Pulmonary artery endothelial cell (primary cell): ENCODE data around the gene MEIOSIN. TPM values are rescaled to one million over a fixed set of nuclear protein-coding genes. Genes with fewer than 3 reads are reported as not detected.
"Not testable (repeated sequence)": the region's sequence is repeated elsewhere in the genome, so short reads cannot be mapped to it uniquely, and the experiment has no call there.

Source experiments
- DNase-seq: peaks from one replicate; pipeline ENCODE4 v3.0.0-alpha.2; 2011; ENCODE audit warnings: low read depth, low spot score
- total RNA-seq: library from RNA; depleted of rRNA; stranded (reverse); fragments of >200 nt; gene quantifications from 2 replicates; pipeline ENCODE4 v1.2.3, GENCODE V29; 2014

MEIOSIN gene, protein sequence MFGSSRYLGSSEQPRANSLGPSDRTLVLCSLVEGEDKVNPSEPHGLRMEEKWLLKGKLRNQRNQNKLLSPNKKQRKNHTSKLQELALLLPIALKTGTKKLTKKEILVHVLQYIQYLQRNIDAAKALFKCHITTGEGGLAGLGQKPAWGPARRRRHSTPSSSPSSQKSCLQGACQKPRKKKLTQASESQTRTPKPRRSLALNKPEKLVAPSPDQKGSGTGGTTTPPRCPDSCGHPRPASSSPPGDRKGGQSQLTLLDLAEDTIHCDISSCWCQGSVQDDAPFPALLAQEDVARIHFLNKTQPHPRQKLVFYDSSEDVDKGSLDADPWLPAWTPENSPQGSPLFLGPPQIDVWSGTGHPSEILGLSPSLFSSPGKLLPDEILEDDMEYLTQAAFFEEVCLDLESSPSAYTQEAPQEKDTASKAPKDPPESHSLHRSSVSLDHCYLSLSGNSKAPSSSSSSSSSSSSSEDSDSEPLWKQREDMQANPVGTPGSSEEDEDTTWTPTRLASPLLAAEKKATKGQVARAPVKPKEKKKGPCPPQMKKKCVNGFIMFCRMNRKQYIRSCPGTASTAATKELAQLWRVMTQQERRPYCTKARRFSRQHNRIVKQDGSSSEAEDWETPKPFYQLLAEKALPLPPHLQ
- total RNA-seq, result not detected in 2 replicates

DNA sequence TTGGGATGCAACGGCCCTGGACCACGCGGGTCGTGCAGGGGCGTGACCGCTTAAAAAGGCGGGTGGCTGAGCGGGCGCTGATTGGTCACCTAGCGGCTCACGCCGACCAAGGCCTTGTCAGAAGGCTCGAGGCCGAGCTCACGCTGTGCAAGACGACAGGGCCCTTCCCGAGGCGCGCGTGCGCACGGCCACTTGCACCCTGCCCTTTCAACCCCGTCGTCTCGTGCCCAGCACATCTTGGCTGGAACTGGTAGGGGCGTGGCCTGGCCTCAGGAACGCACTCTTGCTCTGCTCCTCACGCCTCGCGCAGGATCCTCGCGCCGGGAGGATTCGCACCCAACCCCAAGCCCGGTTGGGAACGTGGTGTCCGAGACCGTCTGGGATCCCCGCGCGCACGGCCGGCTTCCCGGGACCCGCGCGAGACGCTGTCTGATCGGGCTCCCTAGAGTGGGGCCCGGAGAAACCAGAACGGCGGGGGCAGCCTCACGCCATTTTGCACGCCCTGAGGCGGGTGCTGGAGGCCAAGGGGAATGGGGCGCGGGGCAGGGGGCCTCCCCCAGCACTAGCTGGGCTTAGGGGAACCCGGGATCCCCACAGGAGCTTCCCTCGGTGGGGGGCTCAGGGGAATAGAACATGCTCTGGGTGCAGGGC is at the start of gene MEIOSIN:
Gene MEIOSIN (plus strand): TSS at position 280 of the 651 bp plus-strand sequence. CDS start 1,938 bp downstream, outside the sequence.
- DNase-seq, result no peak

GRCh38 chr19:45685045-45685444 is 48.2 kb upstream of the MEIOSIN start:
- DNase-seq, result not testable (repeated sequence)

DNA sequence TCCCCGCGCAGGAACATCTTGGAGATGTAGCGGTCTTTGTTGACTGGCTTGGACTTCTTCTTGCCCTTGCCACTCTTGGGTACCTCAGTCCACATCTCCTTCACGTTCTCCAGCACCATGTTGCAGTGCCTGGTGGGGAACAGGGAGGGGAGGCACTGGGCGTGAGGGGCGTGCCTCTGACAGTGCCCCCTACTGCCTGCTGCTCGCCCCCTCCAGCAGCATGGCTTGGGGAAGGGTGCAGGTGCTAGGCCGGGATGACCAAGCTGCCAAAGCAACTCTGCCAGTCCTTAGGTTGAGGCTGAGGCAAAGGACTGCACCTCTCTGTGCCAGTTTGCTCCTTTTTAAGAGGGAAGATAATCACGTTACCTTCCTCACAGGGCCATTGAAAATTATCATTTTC is 45.6 kb upstream of the MEIOSIN start:
- DNase-seq, result no peak

GRCh38 chr19:45691516-45692186 is 41.6 kb upstream of the MEIOSIN start, which contains the start of gene SNRPD2:
TSS of gene SNRPD2 (minus strand) at chr19:45691953. CDS start at chr19:45691888, 65 bp downstream.
- DNase-seq, result peak; percentile 86

DNA sequence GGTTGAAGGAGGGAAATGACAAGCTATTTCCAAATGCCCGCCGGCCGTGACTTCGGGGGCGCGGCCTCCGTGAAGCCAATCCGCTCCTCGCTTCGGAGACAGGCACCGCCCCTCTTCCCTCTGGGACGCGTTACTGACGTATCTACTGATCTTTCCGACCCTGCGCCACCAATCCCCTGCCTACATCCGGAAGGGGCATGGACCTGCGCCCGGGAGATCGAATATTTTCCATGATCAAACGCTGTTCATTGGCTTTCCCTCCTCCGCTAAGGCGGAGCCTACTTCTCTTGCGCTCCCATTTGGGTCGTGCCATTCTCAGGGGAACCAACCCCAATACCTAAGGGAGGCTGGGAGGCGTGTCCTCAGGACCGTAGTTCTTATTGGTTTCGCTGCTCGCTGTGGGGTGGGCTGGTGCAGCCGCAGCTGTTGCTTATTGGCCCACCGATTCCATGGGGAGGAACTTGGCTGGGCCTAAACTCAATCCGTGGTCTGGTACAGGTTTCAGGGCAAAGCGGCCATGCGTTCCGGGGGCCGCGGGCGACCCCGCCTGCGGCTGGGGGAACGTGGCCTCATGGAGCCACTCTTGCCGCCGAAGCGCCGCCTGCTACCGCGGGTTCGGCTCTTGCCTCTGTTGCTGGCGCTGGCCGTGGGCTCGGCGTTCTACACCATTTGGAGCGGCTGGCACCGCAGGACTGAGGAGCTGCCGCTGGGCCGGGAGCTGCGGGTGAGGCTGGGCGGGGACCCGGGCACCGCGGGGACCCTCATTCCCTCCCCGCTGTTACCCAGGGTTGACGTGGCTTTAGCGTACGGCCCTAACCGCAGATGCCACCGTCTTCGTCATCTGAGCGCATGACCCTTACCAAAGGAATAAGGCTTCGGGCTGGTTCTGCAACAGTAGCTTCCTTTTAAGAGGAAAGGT is 40.8 kb upstream of the MEIOSIN start, which contains the start of gene QPCTL:
Gene QPCTL (plus strand): TSS at position 480 of the 919 bp plus-strand sequence. CDS start 38 bp downstream, at position 518.
- peak; percentile 99 for DNase-seq

- DNase-seq, result no peak
Measured at GRCh38 chr19:45693106-45693788, 40.0 kb upstream of the MEIOSIN start.

GRCh38 chr19:45701676-45702075 is 31.6 kb upstream of the MEIOSIN start:
- DNase-seq, result no peak

- no peak for DNase-seq
Measured at GRCh38 chr19:45705115-45705514, 28.1 kb upstream of the MEIOSIN start.

GRCh38 chr19:45705710-45706415 is 27.4 kb upstream of the MEIOSIN start:
- DNase-seq, result no peak

DNA sequence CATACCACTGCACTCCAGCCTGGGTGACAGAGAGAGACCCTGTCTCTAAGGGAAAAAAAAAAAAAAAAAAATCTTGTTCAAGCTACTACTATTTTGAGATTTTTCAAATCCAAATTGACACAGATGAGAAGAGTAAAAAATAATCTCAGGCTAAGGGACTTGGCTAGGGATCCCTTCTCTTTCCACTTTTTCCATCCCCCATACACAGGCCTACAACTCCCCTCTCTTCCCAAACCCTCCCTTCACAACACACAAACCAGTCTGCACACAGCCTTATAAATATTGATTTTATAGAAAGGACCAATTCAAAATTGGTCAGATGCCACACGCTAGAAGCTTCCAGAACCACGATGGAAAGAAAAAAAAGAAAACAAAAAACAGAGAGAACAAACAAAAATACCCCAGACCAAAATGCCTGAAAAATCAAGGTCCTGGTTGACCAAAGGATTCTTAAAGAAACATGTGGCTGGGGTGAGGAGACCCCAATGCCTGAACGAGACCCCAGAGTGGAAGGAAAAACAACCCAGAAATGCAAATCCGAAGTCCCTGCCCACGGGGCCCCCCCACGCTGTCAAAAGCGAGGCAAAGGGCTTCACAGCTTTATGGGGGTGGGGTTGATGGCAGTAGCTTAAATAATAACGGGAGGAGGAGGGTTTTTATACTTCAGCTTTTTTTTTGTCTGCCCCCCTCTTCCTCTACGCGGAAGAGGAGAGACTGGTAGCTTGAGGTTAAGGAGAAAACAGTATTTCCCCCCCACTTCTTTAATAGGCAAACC is 22.7 kb upstream of the MEIOSIN start:
- no peak for DNase-seq

DNA sequence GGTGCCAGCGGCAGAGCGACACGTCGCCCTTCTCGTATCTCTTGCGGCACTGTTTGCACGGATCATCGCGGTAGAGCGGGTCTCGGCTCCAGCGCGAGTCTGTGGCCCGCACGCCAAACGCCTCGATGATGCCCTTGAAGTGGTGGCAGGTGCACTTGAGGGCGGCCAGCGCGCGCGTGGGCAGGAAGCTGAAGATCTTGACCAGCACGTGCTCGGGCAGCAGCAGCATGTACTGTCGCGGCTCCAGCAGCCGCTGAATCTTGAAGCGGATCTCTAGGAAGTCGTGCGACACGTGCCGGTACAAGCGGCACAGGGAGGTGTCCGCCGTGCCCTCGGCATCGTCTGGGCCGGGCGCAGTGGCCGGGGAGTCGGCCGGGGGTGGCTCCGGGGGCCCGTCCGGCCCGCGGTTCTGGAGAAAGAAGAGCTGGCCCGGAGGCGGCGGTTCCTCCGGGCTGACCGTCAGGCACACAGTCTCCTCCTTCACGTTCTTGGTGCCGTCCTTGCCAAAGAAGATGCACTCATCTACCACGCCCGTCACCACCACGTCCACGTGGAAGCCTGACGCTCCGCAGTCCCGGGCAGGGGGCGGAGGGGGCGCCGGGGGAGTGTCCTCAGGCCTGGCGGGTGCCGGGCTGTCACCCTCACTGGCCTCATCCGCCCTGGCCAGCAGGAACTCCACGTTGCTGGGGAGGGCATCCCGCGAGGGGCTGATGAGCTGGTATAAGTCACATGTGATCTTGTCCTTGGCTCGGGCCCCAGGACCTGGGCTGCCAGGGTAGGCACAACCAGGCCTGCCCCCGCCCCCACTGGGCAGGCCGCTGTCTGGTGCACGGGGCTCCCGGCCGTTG is 21.2 kb upstream of the MEIOSIN start:
- no peak for DNase-seq

DNA sequence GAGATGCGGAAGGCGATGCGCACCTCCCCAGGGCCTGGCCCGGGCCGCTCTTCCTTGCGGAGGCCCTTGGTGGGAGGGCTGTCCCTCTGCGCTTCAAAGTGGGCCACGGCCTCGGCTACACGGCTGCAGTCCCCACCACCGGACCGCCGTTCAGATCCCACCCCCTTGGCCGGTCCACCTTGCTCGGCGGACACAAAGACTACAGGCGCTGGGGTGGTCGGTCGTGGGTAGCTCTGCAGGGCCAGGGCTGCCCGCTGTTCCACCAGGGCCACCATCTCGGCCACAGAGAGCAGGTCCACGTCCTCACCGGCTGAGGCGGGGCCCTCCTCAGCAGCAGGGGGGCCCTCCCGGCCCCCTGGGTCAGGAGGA is 20.6 kb upstream of the MEIOSIN start:
- no peak for DNase-seq

GRCh38 chr19:45713141-45713540 is 20.1 kb upstream of the MEIOSIN start:
- no peak for DNase-seq

DNA sequence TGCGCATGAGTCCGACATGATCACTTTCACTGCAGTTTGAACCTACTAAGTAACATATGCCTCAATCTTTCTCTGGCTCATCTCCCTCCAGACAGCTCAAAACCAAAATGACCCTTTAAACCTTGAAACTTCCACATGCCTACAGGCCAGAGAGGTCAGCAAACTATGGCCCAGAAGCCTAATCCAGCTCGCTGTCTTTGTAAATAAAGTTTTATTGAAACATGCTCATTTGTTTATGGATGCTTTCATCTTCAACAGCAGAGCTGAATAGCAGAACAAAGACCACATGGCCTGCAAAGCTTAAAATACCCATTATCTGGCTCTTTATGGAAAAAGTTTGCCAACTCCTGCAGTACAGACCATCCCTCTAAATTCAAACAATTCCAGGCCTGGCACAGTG is 18.1 kb upstream of the MEIOSIN start:
- no peak for DNase-seq

DNA sequence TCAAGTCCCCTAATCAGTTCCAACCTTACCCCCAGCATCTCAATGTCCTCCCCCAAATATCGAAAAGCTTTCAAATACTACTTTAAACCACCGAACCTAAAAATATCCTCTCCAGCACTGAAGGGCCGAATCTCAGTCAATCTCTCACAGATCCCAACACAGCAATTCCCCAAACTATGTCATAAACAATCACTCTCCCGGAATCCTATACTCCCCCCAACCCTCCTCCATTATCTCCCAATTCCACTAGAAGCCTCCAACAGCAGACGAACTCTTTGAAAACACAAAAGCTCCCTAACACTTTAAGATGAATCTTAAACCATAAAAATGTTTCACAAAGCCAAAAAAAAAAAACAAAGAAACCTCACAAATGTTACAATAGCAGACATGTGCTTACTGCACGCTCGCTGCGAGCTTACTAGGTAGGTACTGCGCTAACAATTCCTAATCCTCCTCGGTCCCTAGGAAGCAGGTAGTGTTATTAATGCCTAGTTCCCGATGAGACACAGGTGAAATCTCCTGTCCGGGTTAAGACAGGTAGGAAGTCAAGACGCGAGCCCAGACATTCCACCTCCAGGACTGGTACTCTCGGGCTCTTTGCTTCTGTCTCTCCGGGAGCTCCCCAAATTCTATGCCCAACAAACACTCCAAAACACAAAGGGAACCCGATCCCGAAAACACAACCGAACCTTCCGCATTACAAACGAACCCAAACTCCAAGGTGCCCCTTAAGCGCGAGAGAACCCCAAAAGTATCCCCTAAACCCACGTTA is 16.7 kb upstream of the MEIOSIN start:
- DNase-seq, result no peak

GRCh38 chr19:45717131-45717982 is 15.9 kb upstream of the MEIOSIN start:
- DNase-seq, result peak; percentile 97
